ENCODE results near the gene POPDC2.

Gene POPDC2

GRCh38 chr3:119669906-119670570, 9.6 kb upstream of the POPDC2 start:
- DNase-seq (ENCODE audit: low spot score): no peak

GRCh38 chr3:119665954-119666559, 5.7 kb upstream of the POPDC2 start:
- no peak for DNase-seq (ENCODE audit: low spot score)

GRCh38 chr3:119664850-119665379, 4.5 kb upstream of the POPDC2 start:
- no peak for DNase-seq (ENCODE audit: low spot score)

DNA sequence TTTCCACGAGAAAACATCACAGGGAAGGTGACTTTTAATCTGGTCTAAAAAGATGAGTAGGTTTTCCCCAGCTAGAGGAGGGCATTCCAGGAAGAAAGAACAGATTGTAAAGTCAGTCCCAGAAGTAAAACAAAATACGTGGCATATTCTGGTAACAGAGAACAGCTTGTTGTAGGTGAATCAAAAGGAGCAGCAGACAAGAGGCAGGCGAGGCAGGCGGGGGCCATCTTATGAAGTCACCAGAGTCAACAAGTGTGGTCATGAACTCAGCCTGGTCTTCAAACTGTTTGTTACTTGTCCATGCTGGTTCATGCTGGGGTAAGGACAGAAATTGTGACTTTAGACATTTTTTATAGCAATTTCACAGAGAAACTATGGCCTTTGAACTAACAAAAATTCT, 4.0 kb upstream of the POPDC2 start:
- no peak for DNase-seq (ENCODE audit: low spot score)

DNA sequence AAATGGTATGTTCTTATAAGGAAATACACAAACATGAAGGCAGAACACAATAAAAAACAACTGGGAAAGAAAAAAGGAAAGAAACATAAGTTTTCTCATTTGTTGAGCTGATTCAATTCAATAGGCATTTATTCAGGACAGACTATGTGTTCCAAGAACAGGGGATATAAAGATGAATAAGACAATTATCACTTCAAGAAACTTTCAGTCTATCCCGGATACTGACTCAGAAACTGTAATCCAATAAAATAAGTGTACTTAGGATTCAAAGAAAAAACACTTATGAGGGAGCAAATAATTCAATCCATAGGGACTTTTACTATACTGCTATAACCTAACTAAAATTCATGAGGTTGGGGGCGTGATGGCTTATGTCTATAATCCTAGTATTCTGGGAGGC, 3.5 kb upstream of the POPDC2 start:
- DNase-seq (ENCODE audit: low spot score): no peak

DNA sequence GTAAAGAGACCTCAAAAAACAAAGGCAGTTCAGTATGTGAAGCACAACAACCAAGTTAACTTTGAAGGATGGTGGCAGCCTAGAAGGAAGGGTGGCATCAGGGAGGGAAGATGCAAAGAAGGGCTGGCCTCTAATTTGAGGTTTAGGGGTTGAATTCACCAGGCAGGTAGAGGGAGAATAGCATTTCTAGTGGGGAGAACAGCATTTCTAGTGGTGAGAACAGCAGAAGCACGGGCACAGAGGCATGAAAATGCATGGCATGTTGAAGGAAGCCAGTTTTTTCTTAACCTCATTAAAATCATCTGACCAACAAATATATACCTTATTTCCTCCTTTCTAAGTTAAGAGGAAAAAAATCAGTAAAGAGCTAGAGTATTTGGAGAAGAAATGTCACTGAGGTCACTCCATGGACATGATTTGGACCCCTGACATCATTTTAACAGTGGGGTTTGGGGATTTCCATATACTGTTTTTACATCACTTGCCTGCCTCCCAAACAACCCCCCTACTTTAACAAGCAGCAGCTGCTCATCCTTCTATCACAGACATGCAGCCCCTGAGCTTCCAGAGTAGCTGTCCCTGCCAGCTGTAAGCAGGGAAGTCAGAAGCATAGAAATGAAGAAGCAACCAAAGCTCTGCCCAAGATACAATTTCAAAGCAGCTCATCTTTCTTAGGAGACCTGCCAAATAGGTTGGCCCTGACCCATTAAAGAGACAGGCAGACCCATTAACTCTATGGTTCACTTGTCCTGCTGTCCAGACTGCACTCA, 2.4 kb upstream of the POPDC2 start:
- DNase-seq (ENCODE audit: low spot score): no peak

DNA sequence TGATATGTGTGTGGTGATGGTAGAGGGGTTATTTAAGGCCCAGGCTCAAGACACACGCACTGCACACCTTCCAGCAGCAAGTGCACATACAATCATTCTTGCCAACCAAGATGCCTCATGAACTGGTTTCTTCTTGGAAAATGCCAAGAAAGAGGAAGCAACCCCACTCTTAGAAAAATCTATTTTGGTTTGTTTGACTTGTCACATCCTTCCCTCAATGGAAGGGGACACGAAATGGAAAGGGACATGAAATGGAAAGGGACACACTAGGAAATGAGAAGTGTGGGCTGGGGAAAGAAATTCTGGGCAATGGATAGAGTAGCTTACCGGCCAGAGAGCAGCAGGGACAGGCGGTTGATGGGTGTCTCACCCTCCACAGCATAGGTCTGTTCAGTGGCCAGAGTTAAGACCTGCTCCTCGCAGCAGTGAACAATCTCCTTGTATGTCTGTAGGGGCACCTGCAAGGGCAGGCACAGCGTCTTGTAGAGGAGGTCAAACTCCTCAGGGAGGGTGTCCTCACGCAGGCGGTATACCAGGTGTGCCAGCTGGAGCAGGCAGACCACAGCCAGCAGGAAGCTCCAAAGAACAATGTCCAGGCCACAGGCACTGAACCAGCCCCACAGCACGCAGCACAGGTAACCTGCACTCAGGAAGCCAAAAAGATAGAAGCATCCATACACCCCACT, 640 bp downstream of the POPDC2 start:
- no peak for DNase-seq (ENCODE audit: low spot score)

GRCh38 chr3:119658994-119659393, 1.4 kb downstream of the POPDC2 start:
- DNase-seq (ENCODE audit: low spot score): no peak

DNA sequence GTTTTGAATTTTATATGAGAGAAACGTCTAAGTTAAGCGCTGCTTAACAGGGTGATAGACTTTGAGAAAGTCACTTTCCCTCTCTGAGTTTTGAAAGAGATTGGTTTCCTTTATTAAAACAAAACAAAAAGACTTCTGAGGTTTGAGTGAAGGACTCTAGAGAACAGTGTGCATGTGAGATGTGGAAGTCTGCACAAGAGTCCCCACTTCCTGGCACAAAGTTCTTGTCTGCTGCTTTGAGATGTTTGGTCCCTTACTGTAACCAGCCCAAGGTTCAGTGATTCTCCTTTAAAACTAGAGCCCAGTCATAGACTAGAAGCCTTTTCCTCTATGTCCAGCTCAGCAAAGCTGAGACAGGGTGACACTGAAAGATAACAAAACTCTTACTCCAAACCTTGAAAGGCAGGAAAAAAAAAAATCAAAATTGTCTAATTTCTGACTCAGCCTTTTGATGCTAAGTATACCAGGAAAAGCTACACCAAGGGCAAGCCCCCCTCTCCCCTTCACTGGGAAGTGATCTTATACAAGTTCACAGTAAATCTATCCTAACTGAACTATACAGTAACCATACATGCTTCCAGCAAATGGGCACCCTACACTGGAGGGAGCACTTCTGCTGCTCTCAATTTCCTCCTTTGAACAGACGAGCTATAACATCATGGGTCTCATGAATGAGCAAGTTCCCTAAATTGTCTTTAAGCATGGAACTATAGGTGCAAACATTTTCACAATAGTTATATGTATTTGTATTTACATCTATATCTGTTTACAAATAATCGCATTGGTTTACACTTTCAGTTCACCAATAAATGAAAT, 2.3 kb downstream of the POPDC2 start:
- DNase-seq (ENCODE audit: low spot score): no peak

GRCh38 chr3:119653876-119654275, 6.5 kb downstream of the POPDC2 start:
- no peak for DNase-seq (ENCODE audit: low spot score)

GRCh38 chr3:119652306-119653033, 7.9 kb downstream of the POPDC2 start:
- DNase-seq (ENCODE audit: low spot score): no peak

GRCh38 chr3:119649761-119650160, 10.6 kb downstream of the POPDC2 start:
- DNase-seq (ENCODE audit: low spot score): no peak

DNA sequence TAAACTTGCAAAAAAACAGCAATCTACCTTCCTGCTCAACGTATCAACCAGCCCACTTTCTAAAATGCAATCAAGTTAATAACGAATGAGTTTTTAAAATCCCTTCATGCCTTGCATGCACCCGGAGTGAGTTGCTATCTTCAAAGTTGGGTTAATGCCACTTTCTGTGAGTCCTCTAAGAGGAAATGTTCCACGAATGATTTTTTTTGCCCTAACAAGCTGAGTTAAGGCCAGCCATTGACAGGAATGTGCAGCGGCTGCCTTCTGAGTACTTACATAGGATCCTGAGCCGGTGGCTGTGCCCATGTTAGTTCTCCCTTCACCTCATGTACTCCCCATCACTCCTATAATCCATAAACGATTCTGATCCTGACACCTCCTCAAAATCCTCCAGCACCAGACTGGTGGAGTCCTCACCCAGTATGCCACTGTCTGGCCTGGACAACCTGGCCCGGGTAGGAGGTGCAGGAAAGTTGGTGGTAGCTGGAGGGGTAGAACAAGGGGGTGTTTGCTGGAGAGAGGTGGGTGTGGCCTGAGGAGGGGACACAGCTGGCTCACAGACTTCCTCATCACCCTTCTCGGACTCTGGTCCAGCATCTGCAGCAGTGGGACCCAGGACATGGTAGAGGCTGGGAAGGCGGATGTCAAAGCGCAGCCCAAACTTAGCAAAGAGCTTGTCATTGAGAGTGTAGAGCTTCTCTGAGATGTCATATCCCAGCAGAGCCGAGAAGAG, 12.4 kb downstream of the POPDC2 start:
- DNase-seq (ENCODE audit: low spot score): no peak

- DNase-seq (ENCODE audit: low spot score): no peak
Measured at GRCh38 chr3:119647171-119647570, 13.2 kb downstream of the POPDC2 start.

DNA sequence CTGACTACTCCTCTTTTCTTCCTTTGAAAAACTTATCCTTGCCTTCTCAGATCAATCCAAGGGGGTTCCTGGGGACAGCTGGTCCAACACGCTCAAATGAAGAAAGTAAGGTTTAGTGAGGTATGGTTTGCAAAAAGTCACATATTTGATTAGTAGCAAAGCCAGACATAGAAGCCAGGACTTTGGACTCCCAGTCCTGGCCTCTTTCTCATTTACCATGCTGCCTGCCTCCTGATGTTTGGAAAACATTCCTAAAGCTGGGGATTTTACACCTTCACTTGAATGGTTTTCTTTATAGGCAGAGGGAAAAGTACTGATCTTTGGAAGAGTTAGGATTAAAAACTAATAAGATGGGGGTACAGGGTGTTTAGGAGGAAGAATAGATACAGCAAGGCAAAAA, 14.6 kb downstream of the POPDC2 start:
- DNase-seq (ENCODE audit: low spot score): no peak

- DNase-seq (ENCODE audit: low spot score): no peak
Measured at GRCh38 chr3:119644481-119644880, 15.9 kb downstream of the POPDC2 start.

- DNase-seq (ENCODE audit: low spot score): peak; percentile 76
Measured at GRCh38 chr3:119643528-119643927, 16.9 kb downstream of the POPDC2 start.

GRCh38 chr3:119642746-119643473, 17.5 kb downstream of the POPDC2 start:
- peak; percentile 40 for DNase-seq (ENCODE audit: low spot score)

- no peak for DNase-seq (ENCODE audit: low spot score)
Measured at GRCh38 chr3:119641416-119641815, 19.0 kb downstream of the POPDC2 start.

Measured in AG08396 (cell line).